ENCODE measurements around the gene TEX261. TPM values are rescaled to one million over a fixed set of nuclear protein-coding genes. Genes with fewer than 3 reads are reported as not detected.

The TEX261 gene
- total and polyA plus RNA-seq, 2 donors from 2014 or later: 35.9 to 56.1 TPM

GRCh38 chr2:70964133-70964532 lies 30.5 kb downstream of the TEX261 start:
- Histone ChIP-seq H3K4me1 (ENCODE audit: control insufficient read depth in 2 of 3, insufficient read depth in 2 of 3, low read depth in 1 of 3, low read length in 3 of 3) (no peaks in the 10 kb centered on the region), H3K9ac (ENCODE audit: low read length in 3 of 3) (no peak overlapping the region), H3K9me3 (ENCODE audit: control insufficient read depth in 2 of 3, insufficient read depth in 1 of 3, low read length in 3 of 3) (no peaks in the 10 kb centered on the region), H3K36me3 (ENCODE audit: control insufficient read depth in 2 of 3, insufficient read depth in 3 of 3, low read length in 3 of 3) (peaks cover 0 to 2% (median 0%) of the 10 kb centered on the region in 3 donors), H3K4me3 (ENCODE audit: low read length in 3 of 3) (no peak overlapping the region), H3K27me3 (ENCODE audit: control insufficient read depth, insufficient read depth, low read length) (peaks cover 8% of the 10 kb centered on the region), H3K27ac (ENCODE audit: low read depth in 2 of 2, low read length in 2 of 2) (no peak overlapping the region)
- FAIRE-seq: no peak
- no peak for DNase-seq
- no peak for TF ChIP-seq CTCF (IDR thresholded peaks at IDR 0.05; ENCODE audit: borderline replicate concordance, extremely low read depth, insufficient read depth)
- intact Hi-C loops (cut with DNase I): no loop called here

GRCh38 chr2:70962885-70963878 lies 31.5 kb downstream of the TEX261 start:
- Histone ChIP-seq H3K27ac (ENCODE audit: low read depth in 2 of 2, low read length in 2 of 2) (no peak overlapping the region), H3K9me3 (ENCODE audit: control insufficient read depth in 2 of 3, insufficient read depth in 1 of 3, low read length in 3 of 3) (no peaks in the 10 kb centered on the region), H3K9ac (ENCODE audit: low read length in 3 of 3) (no peak overlapping the region), H3K36me3 (ENCODE audit: control insufficient read depth in 2 of 3, insufficient read depth in 3 of 3, low read length in 3 of 3) (peaks cover 0 to 3% (median 2%) of the 10 kb centered on the region in 3 donors), H3K4me3 (ENCODE audit: low read length in 3 of 3) (no peak overlapping the region), H3K4me1 (ENCODE audit: control insufficient read depth in 2 of 3, insufficient read depth in 2 of 3, low read depth in 1 of 3, low read length in 3 of 3) (no peaks in the 10 kb centered on the region), H3K27me3 (ENCODE audit: control insufficient read depth, insufficient read depth, low read length) (peaks cover 8% of the 10 kb centered on the region)
- intact Hi-C loops (cut with DNase I): no loop called here
- TF ChIP-seq CTCF (IDR thresholded peaks at IDR 0.05; ENCODE audit: borderline replicate concordance, extremely low read depth, insufficient read depth): no peak
- DNase-seq (no peak), FAIRE-seq (no peak)

- no peak for FAIRE-seq
- Histone ChIP-seq H3K27me3 (ENCODE audit: control insufficient read depth, insufficient read depth, low read length) (peaks cover 8% of the 10 kb centered on the region), H3K4me3 (ENCODE audit: low read length in 3 of 3) (no peak overlapping the region), H3K4me1 (ENCODE audit: control insufficient read depth in 2 of 3, insufficient read depth in 2 of 3, low read depth in 1 of 3, low read length in 3 of 3) (no peaks in the 10 kb centered on the region), H3K9me3 (ENCODE audit: control insufficient read depth in 2 of 3, insufficient read depth in 1 of 3, low read length in 3 of 3) (no peaks in the 10 kb centered on the region), H3K27ac (ENCODE audit: low read depth in 2 of 2, low read length in 2 of 2) (no peak overlapping the region), H3K9ac (ENCODE audit: low read length in 3 of 3) (no peak overlapping the region), H3K36me3 (ENCODE audit: control insufficient read depth in 2 of 3, insufficient read depth in 3 of 3, low read length in 3 of 3) (peaks cover 0 to 5% (median 2%) of the 10 kb centered on the region in 3 donors)
- TF ChIP-seq CTCF (IDR thresholded peaks at IDR 0.05; ENCODE audit: borderline replicate concordance, extremely low read depth, insufficient read depth): no peak
- no peak for DNase-seq
- intact Hi-C loops (cut with DNase I): no loop called here
Observed at GRCh38 chr2:70962211-70962884, 32.3 kb downstream of the TEX261 start.

Measured in kidney (tissue), 14 donors.